Activated CD4-positive, alpha-beta T cell treated with anti-CD3 and anti-CD28 coated beads, Interleukin-2, amount 10 ng/mL, durations not matched to agents 7 days and 5 days (primary cell): Measurements from ENCODE around the gene FRMD6. TPM values are rescaled to one million over a fixed set of nuclear protein-coding genes. Genes with fewer than 3 reads are reported as not detected.
A peak's percentile ranks its signal among the peaks of the same experiment; 100 is the strongest.

Experiments
- CTCF ChIA-PET: fragments of 350-600 bp; sonication (Branson Sonifier 250); formaldehyde crosslinking; loops from one replicate; lab custom pipeline; 2021; ENCODE audit warnings: antibody characterized with exemption; lab: Charles Lee
- POLR2A ChIA-PET: fragments of 350-600 bp; sonication (Branson Sonifier 250); formaldehyde crosslinking; loops from one replicate; lab custom pipeline; 2021; ENCODE audit warnings: antibody characterized with exemption; lab: Charles Lee
- DNase-seq: peaks from one replicate; pipeline ENCODE4 v3.0.0-alpha.2; 2020
- H3K27ac Mint-ChIP-seq: one replicate; pipeline ENCODE4 v1.8.0; 2021; ENCODE audit warnings: mild to moderate bottlenecking, moderate library complexity, mixed read lengths
- H3K27me3 Mint-ChIP-seq: one replicate; pipeline ENCODE4 v1.8.0; 2021; ENCODE audit warnings: mixed read lengths
- H3K36me3 Mint-ChIP-seq: one replicate; pipeline ENCODE4 v1.8.0; 2021; ENCODE audit warnings: low read depth, mixed read lengths
- H3K4me1 Mint-ChIP-seq: one replicate; pipeline ENCODE4 v1.8.0; 2021; ENCODE audit warnings: mixed read lengths
- H3K4me3 Mint-ChIP-seq: one replicate; pipeline ENCODE4 v1.8.0; 2021; ENCODE audit warnings: mild to moderate bottlenecking, moderate library complexity, mixed read lengths
- H3K9me3 Mint-ChIP-seq: one replicate; pipeline ENCODE4 v1.8.0; 2021; ENCODE audit warnings: mixed read lengths
- total RNA-seq, 2 experiments: library from RNA; stranded (reverse); gene quantifications; one replicate each; pipeline ENCODE4 v1.2.3, GENCODE V29; 2021

The FRMD6 gene
- 1 to 10 TPM; 3.3 to 4.1 TPM for total RNA-seq

DNA sequence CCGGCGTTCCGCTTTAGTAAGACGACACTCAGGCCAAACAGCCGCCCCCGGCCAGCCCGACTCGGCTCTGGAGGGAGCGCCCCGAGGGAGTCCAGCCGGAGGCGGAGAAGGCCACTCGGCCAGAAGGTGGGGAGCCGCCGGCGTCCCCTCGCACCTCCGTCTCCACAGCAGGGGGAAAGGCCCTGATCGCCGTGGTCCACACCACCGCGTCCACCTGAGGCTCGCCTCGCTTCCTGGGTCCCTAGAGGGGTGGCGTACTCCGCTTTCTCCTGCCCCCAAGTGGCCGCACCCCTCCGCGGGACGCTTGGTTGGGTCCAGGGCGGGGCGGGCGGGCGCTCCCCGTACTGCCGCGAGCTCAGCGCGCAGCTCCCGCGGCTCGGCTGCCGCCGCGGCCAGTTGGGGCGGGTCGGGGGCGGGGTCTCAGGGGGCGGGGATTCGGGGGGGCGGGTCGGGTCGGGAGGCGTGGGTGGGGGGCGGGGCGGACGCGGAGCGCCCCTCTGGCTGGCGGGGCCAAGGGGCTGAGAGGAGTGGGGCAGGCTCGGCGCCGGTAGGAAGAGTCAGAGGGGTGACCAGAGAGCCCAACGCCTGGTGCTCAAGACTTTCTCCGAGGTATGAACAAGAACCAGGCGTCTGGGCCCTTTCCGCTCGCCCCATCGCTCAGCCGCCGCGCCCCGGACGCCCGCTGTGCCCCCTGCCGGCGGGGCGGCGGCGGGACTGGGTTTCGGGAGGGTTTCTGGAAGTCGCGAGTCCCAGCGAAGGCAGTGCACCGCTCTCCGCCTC is at the start of gene FRMD6:
Gene FRMD6, plus strand, starts transcription at position 523 of the 780 bp plus-strand sequence. CDS start 37,927 bp downstream, outside the sequence.
- CTCF ChIA-PET: interaction anchor here (0.6 to 1.9 kb wide), 8 partner anchors 8 to 374 kb away, joined by 3 to 9 read pairs (median 4); no protein-coding TSS in a partner anchor
- peaks cover 11% of the 10 kb centered on the region for H3K27me3 Mint-ChIP-seq
- peaks cover 30% of the 10 kb centered on the region for H3K4me1 Mint-ChIP-seq
- no peaks in the 10 kb centered on the region for H3K36me3 Mint-ChIP-seq
- peak; percentile 85 for DNase-seq
- peak within 1 kb of the TSS; percentile 82 for H3K4me3 Mint-ChIP-seq
- peak within 1 kb of the TSS; percentile 83 for H3K27ac Mint-ChIP-seq
- POLR2A ChIA-PET: interaction anchor here (0.6 kb wide), 1 partner anchor 253 kb away, joined by 3 read pairs; no protein-coding TSS in a partner anchor
- no peaks in the 10 kb centered on the region for H3K9me3 Mint-ChIP-seq

DNA sequence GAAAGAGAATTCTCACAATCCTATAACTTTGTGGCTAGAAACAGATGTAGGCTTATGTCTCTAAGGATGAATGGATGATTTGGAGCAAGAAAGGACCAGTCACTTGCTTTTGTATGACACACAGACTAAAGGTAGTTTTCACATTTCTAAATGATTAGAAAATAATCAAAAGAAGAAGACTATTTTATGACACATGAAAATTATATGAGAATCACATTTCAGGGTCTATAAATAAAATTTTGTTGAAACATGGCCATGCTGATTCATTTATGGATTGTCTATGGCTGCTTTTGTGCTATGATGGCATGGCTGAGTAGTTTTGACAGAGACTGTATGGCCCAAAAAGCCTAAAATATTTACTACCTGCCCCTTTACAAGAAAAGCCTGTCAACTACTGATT is 49.4 kb upstream of the FRMD6 start:
- no peaks in the 10 kb centered on the region for H3K4me1 Mint-ChIP-seq
- DNase-seq: no peak
- no peak overlapping the region for H3K4me3 Mint-ChIP-seq
- H3K27ac Mint-ChIP-seq: no peak overlapping the region
- no peaks in the 10 kb centered on the region for H3K36me3 Mint-ChIP-seq
- POLR2A ChIA-PET: no interaction called here
- CTCF ChIA-PET: interaction anchor here (0.7 kb wide), 1 partner anchor 472 kb away, joined by 4 read pairs; no protein-coding TSS in a partner anchor
- peaks cover 27% of the 10 kb centered on the region for H3K27me3 Mint-ChIP-seq
- no peaks in the 10 kb centered on the region for H3K9me3 Mint-ChIP-seq

DNA sequence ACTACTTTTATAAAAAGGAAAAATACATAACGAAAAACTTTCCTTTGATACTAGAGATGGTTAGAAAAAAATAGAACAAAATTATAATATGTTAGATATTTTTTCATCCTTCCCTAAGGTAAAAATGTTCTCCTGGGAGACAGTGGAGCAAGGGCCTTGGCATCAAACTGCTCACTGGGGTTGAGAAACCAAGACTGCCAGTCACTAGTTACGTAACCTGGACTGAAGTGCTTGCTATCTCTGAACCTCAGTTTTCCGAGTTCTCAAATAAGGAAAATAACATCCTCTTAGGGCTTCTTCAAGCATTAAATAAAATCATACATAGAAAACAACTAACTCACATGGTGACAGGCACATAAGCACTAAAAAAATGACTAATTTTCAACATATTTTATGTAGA is 48.2 kb upstream of the FRMD6 start:
- no peak overlapping the region for H3K27ac Mint-ChIP-seq
- ChIA-PET POLR2A (no interaction called here), CTCF (no interaction called here)
- no peaks in the 10 kb centered on the region for H3K36me3 Mint-ChIP-seq
- peaks cover 25% of the 10 kb centered on the region for H3K27me3 Mint-ChIP-seq
- no peak for DNase-seq
- H3K4me3 Mint-ChIP-seq: no peak overlapping the region
- no peaks in the 10 kb centered on the region for H3K9me3 Mint-ChIP-seq
- peaks cover 1% of the 10 kb centered on the region for H3K4me1 Mint-ChIP-seq

DNA sequence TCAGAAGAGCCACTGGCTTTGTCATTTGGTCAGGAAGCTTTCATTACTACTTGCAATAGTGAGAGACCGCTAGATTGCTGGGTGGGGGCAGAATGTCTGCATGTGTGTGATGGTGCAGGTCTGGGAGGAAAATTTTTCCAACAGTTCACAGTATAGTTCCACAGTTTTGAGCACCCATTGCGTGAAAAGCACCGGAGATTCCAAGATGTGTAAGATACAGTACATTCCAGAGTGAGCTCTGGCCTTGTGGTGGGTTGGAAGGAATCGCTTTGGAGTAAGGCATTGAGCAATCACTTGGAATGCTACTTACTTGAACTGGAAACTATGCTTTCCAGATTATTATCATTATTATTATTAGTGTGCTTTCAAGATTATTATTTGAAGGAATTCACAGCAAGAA is 47.6 kb upstream of the FRMD6 start:
- Mint-ChIP-seq H3K36me3 (no peaks in the 10 kb centered on the region), H3K9me3 (no peaks in the 10 kb centered on the region), H3K27me3 (peaks cover 26% of the 10 kb centered on the region), H3K4me1 (peaks cover 1% of the 10 kb centered on the region), H3K4me3 (no peak overlapping the region), H3K27ac (no peak overlapping the region)
- ChIA-PET CTCF (no interaction called here), POLR2A (no interaction called here)
- no peak for DNase-seq

DNA sequence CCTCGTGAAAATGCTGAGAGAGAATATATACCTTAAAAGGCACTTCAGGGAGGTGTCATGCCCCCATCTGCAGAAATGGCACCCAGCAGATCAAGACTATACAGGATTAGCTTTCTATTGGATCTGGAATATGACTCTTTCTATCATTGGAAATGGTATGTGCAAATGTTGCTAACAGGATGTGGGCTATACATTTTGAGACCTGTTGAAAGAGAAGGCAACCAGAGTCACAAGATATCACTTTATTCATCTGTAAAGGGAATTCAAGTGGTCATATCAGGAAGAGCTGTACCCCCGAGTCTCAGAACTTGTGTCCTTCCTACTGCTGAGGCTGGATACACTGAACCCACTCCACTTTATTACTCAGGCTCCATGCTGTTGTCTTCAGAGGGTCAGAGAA is 46.1 kb upstream of the FRMD6 start:
- CTCF ChIA-PET: no interaction called here
- Mint-ChIP-seq H3K4me3 (no peak overlapping the region), H3K4me1 (peaks cover 1% of the 10 kb centered on the region), H3K27ac (no peak overlapping the region), H3K9me3 (no peaks in the 10 kb centered on the region), H3K27me3 (peaks cover 19% of the 10 kb centered on the region), H3K36me3 (no peaks in the 10 kb centered on the region)
- no peak for DNase-seq
- POLR2A ChIA-PET: no interaction called here

DNA sequence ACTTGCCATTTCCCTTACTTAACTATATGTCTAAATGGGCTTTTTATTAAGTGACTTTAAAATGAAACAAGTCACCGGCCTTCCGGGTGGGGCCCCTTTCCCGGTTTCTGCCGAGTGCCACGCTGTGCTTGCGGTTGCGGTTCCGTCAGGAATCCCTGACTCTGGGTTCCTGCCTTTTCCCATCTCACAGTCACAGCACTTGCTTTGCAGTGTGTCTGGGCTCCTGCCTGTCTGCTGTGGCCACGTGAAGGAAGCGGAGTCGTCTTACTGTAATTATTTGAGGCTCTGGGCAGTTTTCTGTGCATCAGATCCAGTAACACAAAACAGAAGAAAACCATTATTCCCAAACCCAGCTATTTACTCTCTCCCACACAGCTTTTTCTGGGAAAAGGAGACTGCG is 44.0 kb upstream of the FRMD6 start:
- Mint-ChIP-seq H3K27me3 (peaks cover 14% of the 10 kb centered on the region), H3K36me3 (no peaks in the 10 kb centered on the region), H3K4me3 (no peak overlapping the region), H3K27ac (no peak overlapping the region), H3K4me1 (peaks cover 1% of the 10 kb centered on the region), H3K9me3 (no peaks in the 10 kb centered on the region)
- ChIA-PET POLR2A (no interaction called here), CTCF (interaction anchor here (1.2 to 1.5 kb wide), 2 partner anchors 10 kb away, joined by 4 to 6 read pairs; no protein-coding TSS in a partner anchor)
- no peak for DNase-seq

DNA sequence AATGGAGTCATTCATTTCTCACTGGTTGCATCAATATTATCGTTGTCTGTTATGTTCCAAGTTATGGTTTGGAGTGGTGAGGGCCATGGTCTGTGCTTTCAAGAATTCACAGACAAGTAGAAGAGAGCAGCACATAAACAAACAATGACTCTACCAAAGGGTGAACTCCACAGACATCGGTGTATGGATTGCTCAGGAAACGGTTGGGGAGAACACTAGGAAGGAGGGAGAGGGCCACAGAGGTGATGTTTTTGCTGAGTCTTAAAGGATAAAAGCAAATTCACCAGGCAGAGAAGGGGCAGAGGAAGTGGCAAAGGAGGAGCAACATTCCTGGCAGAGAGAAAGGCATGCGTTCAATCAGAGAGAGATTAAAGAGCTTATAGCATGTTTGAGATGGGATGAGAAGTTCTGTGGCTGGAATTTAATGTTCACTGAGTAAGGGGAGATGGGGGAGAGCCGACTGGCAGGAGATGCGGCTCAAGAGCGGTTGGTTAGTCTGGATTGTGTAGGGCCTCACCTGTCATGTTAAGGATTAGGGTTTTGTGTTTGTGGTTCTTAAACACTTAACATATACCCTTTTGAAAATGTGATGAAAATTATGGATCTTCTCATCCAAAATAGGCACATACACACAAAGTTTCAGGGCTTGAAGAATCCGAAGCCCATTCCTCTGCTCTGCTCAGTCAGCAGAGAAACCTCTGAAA is 42.3 kb upstream of the FRMD6 start:
- DNase-seq: no peak
- ChIA-PET CTCF (interaction anchor here (1.2 to 1.5 kb wide), 2 partner anchors 8 to 12 kb away, joined by 4 to 6 read pairs; no protein-coding TSS in a partner anchor), POLR2A (no interaction called here)
- no peaks in the 10 kb centered on the region for H3K36me3 Mint-ChIP-seq
- no peak overlapping the region for H3K27ac Mint-ChIP-seq
- H3K4me1 Mint-ChIP-seq: peaks cover 1% of the 10 kb centered on the region
- no peaks in the 10 kb centered on the region for H3K9me3 Mint-ChIP-seq
- peaks cover 10% of the 10 kb centered on the region for H3K27me3 Mint-ChIP-seq
- no peak overlapping the region for H3K4me3 Mint-ChIP-seq

DNA sequence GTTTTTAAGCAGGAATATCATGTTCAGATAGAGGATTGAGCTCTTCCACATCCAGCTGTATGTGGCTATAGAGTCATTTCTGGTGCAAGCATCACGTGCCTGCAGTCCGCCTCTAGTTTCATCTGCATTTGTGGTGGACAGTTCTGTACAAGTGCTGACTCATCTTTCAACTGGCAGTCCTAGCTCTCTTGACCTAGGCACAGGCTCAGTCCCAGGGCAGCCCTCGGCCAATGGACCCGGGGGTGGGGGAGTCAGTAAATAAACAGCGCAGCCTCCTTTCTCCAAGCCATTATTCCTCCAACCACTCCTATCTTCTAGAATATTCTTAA is 41.8 kb upstream of the FRMD6 start:
- no peak overlapping the region for H3K27ac Mint-ChIP-seq
- POLR2A ChIA-PET: no interaction called here
- CTCF ChIA-PET: interaction anchor here (0.9 kb wide), 1 partner anchor 11 kb away, joined by 3 read pairs; no protein-coding TSS in a partner anchor

DNA sequence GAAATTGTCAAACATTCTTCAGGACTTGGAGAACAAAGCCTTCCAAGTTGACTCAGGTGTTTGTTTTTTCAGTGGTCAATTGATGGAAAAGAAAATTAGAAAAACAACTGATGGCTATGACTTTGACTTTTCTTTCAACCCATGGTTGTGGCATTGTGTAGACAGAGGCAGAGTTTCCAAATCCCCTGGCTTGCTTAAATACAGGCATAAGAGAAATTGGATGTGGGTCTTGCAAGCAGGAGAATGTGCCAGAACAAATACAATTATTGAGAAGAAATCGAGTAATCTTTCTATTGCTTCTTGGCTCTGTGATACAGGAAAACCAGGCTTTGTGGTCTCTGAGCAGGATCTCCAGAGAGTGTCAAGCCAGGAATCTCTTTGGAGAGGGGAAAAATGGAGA is 40.9 kb upstream of the FRMD6 start:
- DNase-seq: no peak
- no peak overlapping the region for H3K4me3 Mint-ChIP-seq
- no peak overlapping the region for H3K27ac Mint-ChIP-seq
- H3K9me3 Mint-ChIP-seq: no peaks in the 10 kb centered on the region
- H3K4me1 Mint-ChIP-seq: peaks cover 1% of the 10 kb centered on the region
- CTCF ChIA-PET: interaction anchor here (0.9 kb wide), 1 partner anchor 10 kb away, joined by 3 read pairs; no protein-coding TSS in a partner anchor
- H3K27me3 Mint-ChIP-seq: peaks cover 7% of the 10 kb centered on the region
- POLR2A ChIA-PET: no interaction called here
- no peaks in the 10 kb centered on the region for H3K36me3 Mint-ChIP-seq

More for the DNA sequence above, 41.8 kb upstream of the FRMD6 start:
- Mint-ChIP-seq H3K27me3 (peaks cover 7% of the 10 kb centered on the region), H3K36me3 (no peaks in the 10 kb centered on the region), H3K4me3 (no peak overlapping the region), H3K4me1 (peaks cover 1% of the 10 kb centered on the region), H3K9me3 (no peaks in the 10 kb centered on the region)
- DNase-seq: no peak

DNA sequence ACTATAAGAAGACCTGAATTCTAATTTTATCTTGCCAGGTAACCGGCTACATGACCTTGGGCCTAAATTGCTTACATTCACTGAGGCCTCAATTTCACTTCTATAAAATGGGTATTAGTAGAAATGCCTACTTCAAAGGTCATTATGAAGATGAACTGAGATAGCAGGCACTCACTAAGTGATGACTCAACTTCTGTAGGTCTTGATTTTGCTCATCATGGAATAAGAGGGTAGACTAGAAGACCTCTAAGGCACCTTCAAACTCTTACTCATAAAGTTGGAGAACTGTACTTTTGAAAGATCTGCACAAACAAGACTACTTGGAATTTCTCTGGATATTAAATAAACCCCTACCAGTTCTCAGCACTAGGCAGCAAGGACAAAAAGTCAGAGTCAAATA is 39.3 kb upstream of the FRMD6 start:
- H3K36me3 Mint-ChIP-seq: no peaks in the 10 kb centered on the region
- H3K27ac Mint-ChIP-seq: no peak overlapping the region
- H3K4me1 Mint-ChIP-seq: peaks cover 1% of the 10 kb centered on the region
- no peak overlapping the region for H3K4me3 Mint-ChIP-seq
- H3K27me3 Mint-ChIP-seq: peaks cover 8% of the 10 kb centered on the region
- CTCF ChIA-PET: no interaction called here
- DNase-seq: no peak
- H3K9me3 Mint-ChIP-seq: no peaks in the 10 kb centered on the region
- POLR2A ChIA-PET: no interaction called here

DNA sequence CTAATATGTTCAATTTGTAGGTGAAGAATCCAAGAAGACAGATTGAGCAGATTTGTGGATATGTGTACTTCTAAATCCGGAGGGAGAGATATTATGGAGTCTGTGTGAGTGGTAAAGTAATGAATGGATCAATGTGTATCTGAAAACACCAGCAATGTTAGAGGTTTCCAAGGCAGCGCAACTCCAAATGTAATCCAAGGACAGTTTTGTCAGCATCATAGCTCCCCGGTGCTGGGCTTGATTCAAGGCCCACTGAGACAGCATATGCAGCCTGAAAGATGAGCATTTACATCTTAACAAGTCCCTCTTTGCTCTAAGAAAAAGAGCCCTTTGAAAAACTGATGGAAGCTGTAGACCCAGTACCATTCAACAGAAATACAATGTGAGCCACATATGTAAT is 38.3 kb upstream of the FRMD6 start:
- Mint-ChIP-seq H3K9me3 (no peaks in the 10 kb centered on the region), H3K27me3 (peaks cover 8% of the 10 kb centered on the region), H3K4me1 (no peaks in the 10 kb centered on the region), H3K27ac (no peak overlapping the region), H3K4me3 (no peak overlapping the region), H3K36me3 (no peaks in the 10 kb centered on the region)
- ChIA-PET CTCF (no interaction called here), POLR2A (no interaction called here)
- no peak for DNase-seq

DNA sequence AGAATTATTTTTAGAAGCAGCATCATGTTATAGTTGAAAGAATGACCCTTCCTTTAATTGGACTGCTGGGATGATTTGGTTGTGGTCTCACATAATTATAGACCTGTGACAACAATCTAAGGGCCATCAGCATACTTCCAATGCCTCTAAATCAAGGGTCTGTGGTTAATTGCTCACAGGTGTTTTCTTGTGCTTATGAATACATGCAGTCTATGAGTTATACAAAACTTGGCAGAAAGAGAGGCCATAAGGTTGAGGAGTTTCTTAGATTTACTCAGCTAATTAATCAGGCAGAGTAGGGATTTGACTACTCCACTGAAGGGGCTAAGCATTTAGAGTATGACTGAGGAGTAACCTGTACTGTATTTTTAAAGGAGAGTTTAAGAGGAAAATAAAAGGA is 37.0 kb upstream of the FRMD6 start:
- Mint-ChIP-seq H3K4me1 (no peaks in the 10 kb centered on the region), H3K9me3 (no peaks in the 10 kb centered on the region), H3K36me3 (no peaks in the 10 kb centered on the region), H3K27ac (no peak overlapping the region), H3K4me3 (no peak overlapping the region), H3K27me3 (peaks cover 2% of the 10 kb centered on the region)
- POLR2A ChIA-PET: no interaction called here
- no peak for DNase-seq
- CTCF ChIA-PET: interaction anchor here (1.4 kb wide), 1 partner anchor 11 kb away, joined by 4 read pairs; no protein-coding TSS in a partner anchor

DNA sequence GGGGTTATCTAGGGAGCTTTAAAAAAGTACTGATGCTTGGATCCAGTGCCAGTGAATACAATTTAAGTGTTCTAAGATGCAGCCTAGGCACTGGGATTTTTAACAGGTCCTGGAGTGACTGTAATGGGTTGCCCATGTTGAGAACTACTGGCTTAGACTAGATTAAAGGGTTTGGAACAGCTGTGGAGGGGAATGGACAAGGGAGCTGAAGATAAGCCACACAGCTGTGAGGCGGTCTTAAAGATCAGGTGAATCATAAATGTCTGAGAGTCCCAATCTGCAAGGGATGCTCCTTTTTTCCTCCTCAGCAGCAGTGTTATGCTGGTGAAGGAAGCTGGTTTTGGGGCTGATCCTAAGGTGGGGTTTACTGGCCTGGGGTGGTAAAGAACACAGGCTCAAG is 35.5 kb upstream of the FRMD6 start:
- ChIA-PET CTCF (interaction anchor here (1.0 to 1.4 kb wide), 2 partner anchors 9 to 27 kb away, joined by 3 to 4 read pairs; no protein-coding TSS in a partner anchor), POLR2A (no interaction called here)
- Mint-ChIP-seq H3K27ac (no peak overlapping the region), H3K27me3 (peaks cover 2% of the 10 kb centered on the region), H3K36me3 (no peaks in the 10 kb centered on the region), H3K4me1 (no peaks in the 10 kb centered on the region), H3K4me3 (no peak overlapping the region), H3K9me3 (no peaks in the 10 kb centered on the region)
- no peak for DNase-seq
